Right forelimb (tissue), 1 donor: Measurements from ENCODE around the gene SH3YL1.

Experiments used
- DNase-seq: peaks from one replicate; pipeline ENCODE4 v3.0.0-alpha.2; 2018

The SH3YL1 gene

GRCh38 chr2:281381-281780 is 17.5 kb upstream of the SH3YL1 start:
- no peak for DNase-seq

- no peak for DNase-seq
These were observed 16.8 kb upstream of the SH3YL1 start for GRCh38 chr2:280650-281110.

- no peak for DNase-seq
These were observed 16.3 kb upstream of the SH3YL1 start for GRCh38 chr2:279956-280649.

GRCh38 chr2:279366-279765 is 15.5 kb upstream of the SH3YL1 start:
- no peak for DNase-seq

DNA sequence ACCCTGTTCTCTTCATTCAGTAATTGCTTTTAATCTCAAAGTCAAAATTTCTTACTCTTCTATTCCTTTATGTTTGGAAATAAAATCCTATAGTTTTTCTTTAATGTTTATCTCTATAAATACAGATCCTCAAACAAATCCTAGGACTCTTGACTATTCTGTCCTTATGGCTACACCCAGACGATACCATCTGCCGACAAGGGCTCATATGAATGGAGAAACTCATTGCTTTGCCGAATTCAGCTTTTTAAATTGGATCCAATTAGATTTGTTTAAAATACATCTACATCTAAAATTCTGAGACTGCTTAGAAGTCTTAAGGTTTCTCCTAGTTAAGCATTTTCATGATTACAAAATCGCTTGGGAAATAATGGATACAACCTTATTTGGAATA is 15.1 kb upstream of the SH3YL1 start:
- DNase-seq: no peak

GRCh38 chr2:278312-278926 is 14.6 kb upstream of the SH3YL1 start:
- no peak for DNase-seq

GRCh38 chr2:275466-275865 is 11.6 kb upstream of the SH3YL1 start:
- DNase-seq: no peak

GRCh38 chr2:274503-274902 is 10.7 kb upstream of the SH3YL1 start:
- no peak for DNase-seq

DNA sequence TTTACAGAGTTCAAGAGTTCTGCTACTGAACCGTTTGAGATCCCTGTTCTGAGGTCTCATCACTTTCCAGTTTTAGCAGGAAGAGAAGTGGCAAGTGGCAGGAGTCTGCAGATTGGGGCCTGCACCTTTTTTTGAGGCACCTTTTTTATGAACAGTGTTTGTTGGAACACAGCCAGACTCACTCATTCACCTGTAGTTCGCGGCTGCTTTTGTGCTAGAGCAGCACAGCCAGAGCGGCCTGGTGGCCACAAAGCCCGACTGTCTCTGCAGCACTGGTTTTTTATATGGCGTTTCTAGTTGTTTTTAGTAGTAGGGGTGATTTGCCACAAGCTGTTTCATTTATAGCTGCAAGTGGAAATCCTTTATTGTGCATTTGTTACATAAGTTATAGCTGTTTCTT is 9.5 kb upstream of the SH3YL1 start:
- no peak for DNase-seq

GRCh38 chr2:271917-272316 is 8.1 kb upstream of the SH3YL1 start:
- no peak for DNase-seq

DNA sequence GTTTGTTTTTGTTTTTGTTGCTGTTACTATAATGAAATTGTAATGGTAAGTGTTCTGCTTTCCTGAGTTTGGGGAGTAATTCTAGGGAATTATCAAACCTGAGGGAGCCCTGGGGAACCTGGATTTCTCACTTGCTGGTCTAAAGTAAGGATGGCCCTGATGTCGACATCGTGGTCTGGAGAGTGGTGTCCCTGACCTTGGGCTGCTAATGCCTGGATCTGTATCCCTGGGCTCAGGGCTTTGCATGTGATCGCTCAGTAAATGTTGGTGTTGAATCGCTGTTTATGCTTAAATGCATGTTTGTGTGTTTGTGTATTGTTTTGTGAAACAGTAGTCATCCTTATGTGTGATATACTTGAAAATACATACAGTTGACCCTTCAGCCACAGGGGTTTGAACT is 7.0 kb upstream of the SH3YL1 start:
- DNase-seq: no peak

- DNase-seq: no peak
These were observed 5.7 kb upstream of the SH3YL1 start for GRCh38 chr2:269356-270030.

DNA sequence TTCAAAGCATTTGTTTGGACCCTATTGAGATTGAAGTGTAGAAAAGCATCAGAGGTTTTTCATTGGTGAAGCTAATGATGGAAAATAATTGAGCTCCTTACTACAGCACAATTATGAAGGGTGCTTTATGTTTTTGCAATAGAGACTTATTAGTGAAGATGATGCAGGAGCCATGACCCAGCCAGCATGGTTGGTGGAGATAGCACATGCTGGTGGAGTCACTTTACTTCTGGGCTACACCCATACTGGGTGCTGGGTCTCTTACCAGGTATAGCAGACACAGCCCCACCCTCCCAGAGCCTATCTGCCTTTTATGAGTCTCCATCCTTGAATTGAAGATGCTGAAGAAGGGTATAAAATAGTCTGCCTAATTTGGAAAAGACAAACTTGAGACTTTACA is 4.5 kb upstream of the SH3YL1 start:
- no peak for DNase-seq

DNA sequence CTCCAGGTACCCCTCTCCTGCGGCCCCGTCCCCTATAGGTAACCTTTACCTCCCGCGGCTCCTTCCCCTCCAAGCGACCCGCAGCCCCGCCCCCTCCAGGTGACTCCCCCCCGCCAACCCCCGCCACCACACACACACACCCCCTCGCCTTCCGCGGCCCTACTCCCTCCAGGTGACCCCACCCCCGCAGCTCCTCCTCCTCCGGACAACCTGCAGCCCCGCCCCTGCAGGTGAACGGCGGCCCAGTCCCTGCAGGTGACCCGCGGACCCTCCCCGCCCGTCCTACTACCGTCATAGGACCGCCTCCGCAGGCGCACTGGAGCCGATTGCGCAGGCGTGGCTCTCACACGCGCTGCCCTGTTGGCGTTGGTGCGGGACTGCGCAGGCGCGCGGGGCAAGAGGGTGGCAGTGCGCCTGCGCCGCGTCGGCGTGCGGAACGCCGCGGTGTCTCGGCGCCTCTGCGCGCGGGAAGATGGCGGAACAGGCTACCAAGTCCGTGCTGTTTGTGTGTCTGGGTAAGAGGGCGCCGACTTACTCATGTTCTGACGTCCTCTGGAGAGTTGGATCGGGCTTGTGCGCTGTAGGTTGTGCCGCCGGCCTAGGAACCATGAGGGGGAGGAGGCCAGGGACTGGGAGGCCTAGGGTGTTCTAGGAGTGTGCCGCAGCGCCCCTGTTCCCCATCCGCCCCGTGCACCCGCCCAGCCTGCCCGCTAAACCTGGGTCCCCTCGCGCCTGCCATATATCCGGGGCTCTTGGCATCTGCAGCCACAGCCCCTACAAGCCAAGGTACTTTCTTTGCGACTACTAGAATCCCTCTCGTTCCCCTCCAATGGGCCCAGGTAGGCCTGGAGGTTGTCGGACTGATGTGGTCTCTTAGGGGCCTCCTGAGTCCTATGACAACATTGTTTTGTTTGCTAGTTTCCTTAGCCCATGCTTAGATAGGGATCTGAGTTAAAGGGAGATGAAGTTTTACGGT is 949 bp upstream of the SH3YL1 start, which contains the start of gene ACP1:
ACP1 (plus strand) TSS at position 455 of the 976 bp plus-strand sequence; CDS start at position 473, 18 bp downstream.
- peak; percentile 97 for DNase-seq

DNA sequence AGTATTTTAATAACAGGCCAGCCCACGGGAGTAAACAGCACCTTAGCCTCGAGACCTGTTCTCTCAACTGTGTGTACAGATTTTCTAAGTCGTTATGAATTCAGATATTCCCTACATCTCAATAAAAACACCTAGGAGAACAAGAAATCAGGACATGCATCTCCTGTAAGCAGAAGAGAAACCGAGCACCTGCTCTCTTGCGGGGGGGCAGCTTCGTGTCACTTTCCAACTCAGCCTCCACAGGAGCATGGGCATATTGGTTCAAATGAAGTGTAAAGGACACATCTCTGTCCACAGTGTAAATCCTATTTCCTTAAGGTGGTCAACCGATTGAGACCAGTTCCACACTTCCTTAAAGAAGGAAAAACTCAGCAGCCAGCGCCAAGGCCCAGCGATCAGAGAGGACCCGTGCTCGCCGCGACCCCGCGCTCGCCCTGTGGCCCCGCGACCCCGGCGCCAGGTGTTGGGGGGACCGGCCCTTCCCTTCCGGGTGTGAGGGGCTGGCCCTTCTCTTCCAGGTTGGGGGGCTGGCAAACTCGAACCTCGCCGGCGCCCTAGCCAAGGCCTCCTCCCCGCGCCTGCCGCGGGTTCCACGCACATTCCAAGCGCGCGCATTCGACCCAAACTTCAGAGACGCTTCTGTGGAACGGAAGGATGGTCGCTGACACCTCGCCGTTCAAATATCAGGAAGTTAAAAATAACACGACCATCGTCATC is 652 bp downstream of the SH3YL1 start:
- DNase-seq: no peak

GRCh38 chr2:262117-262516 is 1.7 kb downstream of the SH3YL1 start:
- DNase-seq: no peak

GRCh38 chr2:260507-261161 is 3.2 kb downstream of the SH3YL1 start:
- no peak for DNase-seq

- no peak for DNase-seq
These were observed 4.0 kb downstream of the SH3YL1 start for GRCh38 chr2:259789-260331.

DNA sequence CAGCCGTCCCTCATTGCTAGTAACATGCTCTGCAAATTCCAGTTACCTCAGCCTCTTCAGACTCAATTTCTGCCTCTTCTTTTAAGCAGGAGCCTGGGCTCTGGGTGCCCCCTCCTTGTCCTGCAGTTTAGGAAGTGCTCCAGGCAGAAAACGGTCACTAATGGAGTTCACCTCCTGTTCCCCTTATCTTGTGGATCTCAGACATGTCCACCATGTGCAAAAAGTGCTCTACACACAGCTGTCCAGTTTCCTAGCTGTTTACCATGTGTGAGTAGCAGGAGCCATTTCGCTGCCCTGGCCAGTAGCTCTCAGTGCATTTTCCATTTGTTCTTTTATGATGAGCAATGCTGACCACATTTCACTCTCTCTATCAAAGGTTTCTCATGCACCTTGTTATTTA is 4.9 kb downstream of the SH3YL1 start:
- DNase-seq: no peak

DNA sequence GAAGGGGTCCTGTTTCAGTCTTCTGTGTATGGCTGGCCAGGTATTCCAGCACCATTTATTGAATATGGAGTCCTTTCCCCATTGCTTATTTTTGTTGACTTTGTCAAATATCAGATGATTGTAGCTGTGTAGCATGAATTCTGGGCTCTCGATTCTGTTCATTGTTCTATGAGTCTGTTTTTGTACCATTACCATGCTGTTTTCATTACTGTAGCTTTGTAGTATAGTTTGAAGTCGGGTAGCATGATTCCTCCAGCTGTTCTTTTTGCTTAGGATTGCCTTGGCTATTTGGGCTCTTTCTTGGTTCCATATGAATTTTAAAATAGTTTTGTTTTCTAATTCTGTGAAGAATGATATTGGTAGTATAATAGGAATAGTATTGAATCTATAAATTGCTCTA is 6.0 kb downstream of the SH3YL1 start:
- no peak for DNase-seq

GRCh38 chr2:257429-257828 is 6.4 kb downstream of the SH3YL1 start:
- DNase-seq: no peak
